Lower lobe of right lung (tissue), 2 donors: ENCODE measurements around the gene TSPAN5. TPM values are rescaled to one million over a fixed set of nuclear protein-coding genes. Genes with fewer than 3 reads are reported as not detected.

Experiments used
- ATAC-seq, 2 donors: fragments of 200-7000 bp; cut with Tn5 transposase; one replicate each; pipeline ENCODE4 v1.9.1; 2020 to 2022; ENCODE audit warnings: mild to moderate bottlenecking in 2 of 2, moderate library complexity in 2 of 2
- DNase-seq: peaks from one replicate; pipeline ENCODE4 v3.0.0-alpha.2; 2020
- H3K27ac ChIP-seq: fragments of 200-600 bp; one replicate; pipeline ENCODE4 v1.8.0; 2022
- H3K27me3 ChIP-seq: fragments of 200-600 bp; one replicate; pipeline ENCODE4 v1.8.0; 2022; ENCODE audit warnings: low read depth
- H3K36me3 ChIP-seq: fragments of 200-600 bp; one replicate; pipeline ENCODE4 v1.8.0; 2022; ENCODE audit warnings: mild to moderate bottlenecking
- H3K4me1 ChIP-seq: fragments of 200-600 bp; one replicate; pipeline ENCODE4 v1.8.0; 2022
- H3K4me3 ChIP-seq: fragments of 200-600 bp; one replicate; pipeline ENCODE4 v1.8.0; 2022; ENCODE audit warnings: mild to moderate bottlenecking
- H3K9me3 ChIP-seq: fragments of 200-600 bp; one replicate; pipeline ENCODE4 v1.8.0; 2022
- intact Hi-C: fragments of 100-400 bp; cut with DNase I; formaldehyde crosslinking; loops from one replicate; pipeline ENCODE4 v1.11.0; 2022
- total RNA-seq: library from RNA; stranded (reverse); fragmentation: NEBNext Ultra II Directional; extraction: Animal tissue kit (Norgen Biotek cat#: 25700); gene quantifications from one replicate; pipeline ENCODE4 v1.2.1, GENCODE V29; 2021
- TF ChIP-seq, protein P1 (sequence below): fragments of 200-600 bp; IDR thresholded peaks from one replicate; pipeline ENCODE4 v1.8.0; 2022; ENCODE audit warnings: antibody characterized with exemption, mild to moderate bottlenecking
- donor health status: DM: no; HTN: yes; CAD: no; lungs with severe emphysema.

Gene TSPAN5
- total RNA-seq, 1 donor from 2014 or later, result 5.7 TPM

GRCh38 chr4:98634061-98634460 is 24.4 kb downstream of the TSPAN5 start:
- DNase-seq, result no peak
- no peaks in the 10 kb centered on the region for H3K36me3 ChIP-seq
- H3K9me3 ChIP-seq, result no peaks in the 10 kb centered on the region
- no peak for ATAC-seq
- no peaks in the 10 kb centered on the region for H3K4me1 ChIP-seq
- no peaks in the 10 kb centered on the region for H3K27me3 ChIP-seq
- TF ChIP-seq, protein P1, sequence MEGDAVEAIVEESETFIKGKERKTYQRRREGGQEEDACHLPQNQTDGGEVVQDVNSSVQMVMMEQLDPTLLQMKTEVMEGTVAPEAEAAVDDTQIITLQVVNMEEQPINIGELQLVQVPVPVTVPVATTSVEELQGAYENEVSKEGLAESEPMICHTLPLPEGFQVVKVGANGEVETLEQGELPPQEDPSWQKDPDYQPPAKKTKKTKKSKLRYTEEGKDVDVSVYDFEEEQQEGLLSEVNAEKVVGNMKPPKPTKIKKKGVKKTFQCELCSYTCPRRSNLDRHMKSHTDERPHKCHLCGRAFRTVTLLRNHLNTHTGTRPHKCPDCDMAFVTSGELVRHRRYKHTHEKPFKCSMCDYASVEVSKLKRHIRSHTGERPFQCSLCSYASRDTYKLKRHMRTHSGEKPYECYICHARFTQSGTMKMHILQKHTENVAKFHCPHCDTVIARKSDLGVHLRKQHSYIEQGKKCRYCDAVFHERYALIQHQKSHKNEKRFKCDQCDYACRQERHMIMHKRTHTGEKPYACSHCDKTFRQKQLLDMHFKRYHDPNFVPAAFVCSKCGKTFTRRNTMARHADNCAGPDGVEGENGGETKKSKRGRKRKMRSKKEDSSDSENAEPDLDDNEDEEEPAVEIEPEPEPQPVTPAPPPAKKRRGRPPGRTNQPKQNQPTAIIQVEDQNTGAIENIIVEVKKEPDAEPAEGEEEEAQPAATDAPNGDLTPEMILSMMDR, result no peak
- intact Hi-C loops, result no loop called here
- no peak overlapping the region for H3K27ac ChIP-seq
- H3K4me3 ChIP-seq, result no peak overlapping the region

DNA sequence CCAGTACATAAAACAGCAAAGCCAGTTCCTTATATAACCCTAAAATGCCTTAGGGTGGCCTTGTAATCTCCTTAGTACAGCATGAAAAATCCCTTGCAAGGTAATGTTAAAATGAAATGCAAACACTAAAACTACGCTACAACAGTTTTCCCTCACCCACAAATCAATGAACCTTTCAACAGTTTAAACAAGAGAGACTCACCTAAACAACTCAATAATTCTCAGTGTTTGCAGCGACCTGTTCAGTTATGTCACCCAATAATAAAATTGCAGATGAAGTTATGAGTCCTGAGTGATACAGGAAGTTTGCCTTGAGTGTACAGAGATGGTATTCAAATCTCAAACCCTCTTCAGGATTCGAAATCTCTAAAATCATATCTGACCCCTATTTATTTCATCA is 25.3 kb downstream of the TSPAN5 start:
- Histone ChIP-seq H3K36me3 (no peaks in the 10 kb centered on the region), H3K27ac (no peak overlapping the region), H3K27me3 (no peaks in the 10 kb centered on the region), H3K9me3 (no peaks in the 10 kb centered on the region), H3K4me1 (no peaks in the 10 kb centered on the region), H3K4me3 (no peak overlapping the region)
- DNase-seq (no peak), ATAC-seq (no peak)
- intact Hi-C loops, result no loop called here
- TF ChIP-seq, protein P1, result no peak

DNA sequence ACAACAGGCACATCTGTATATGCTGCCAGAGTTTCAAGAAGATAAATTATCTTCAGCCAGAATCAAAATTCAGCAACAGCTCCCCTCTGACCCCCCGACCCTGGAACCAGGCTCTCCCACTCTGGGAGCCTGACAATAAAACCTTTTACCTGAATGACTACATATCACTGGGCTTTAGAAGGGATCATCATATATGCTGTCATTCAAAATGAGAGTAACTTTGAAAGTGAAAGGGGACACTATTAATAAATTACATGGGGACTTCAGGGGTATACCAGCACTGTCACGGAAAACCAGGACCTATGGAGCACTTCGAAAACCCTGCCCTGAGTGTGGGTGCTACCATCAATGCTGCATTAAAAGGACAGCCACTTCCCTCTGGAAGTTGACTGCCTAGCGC is 26.2 kb downstream of the TSPAN5 start:
- DNase-seq (no peak), ATAC-seq (no peak)
- H3K27me3 ChIP-seq, result no peaks in the 10 kb centered on the region
- intact Hi-C loops, result no loop called here
- TF ChIP-seq, protein P1, result no peak
- no peak overlapping the region for H3K27ac ChIP-seq
- no peaks in the 10 kb centered on the region for H3K36me3 ChIP-seq
- H3K4me1 ChIP-seq, result no peaks in the 10 kb centered on the region
- no peak overlapping the region for H3K4me3 ChIP-seq
- no peaks in the 10 kb centered on the region for H3K9me3 ChIP-seq

- ATAC-seq, result no peak
Measured at GRCh38 chr4:98631506-98631905, 26.9 kb downstream of the TSPAN5 start.

GRCh38 chr4:98630737-98631454 is 27.5 kb downstream of the TSPAN5 start:
- Histone ChIP-seq H3K36me3 (no peaks in the 10 kb centered on the region), H3K4me3 (no peak overlapping the region), H3K4me1 (no peaks in the 10 kb centered on the region), H3K9me3 (no peaks in the 10 kb centered on the region), H3K27me3 (no peaks in the 10 kb centered on the region), H3K27ac (no peak overlapping the region)
- intact Hi-C loops, result no loop called here
- TF ChIP-seq, protein P1, result no peak
- no peak for ATAC-seq
- no peak for DNase-seq

More at GRCh38 chr4:98631506-98631905, 26.9 kb downstream of the TSPAN5 start:
- intact Hi-C loops, result no loop called here
- Histone ChIP-seq H3K4me1 (no peaks in the 10 kb centered on the region), H3K36me3 (no peaks in the 10 kb centered on the region), H3K4me3 (no peak overlapping the region), H3K27me3 (no peaks in the 10 kb centered on the region), H3K9me3 (no peaks in the 10 kb centered on the region), H3K27ac (no peak overlapping the region)
- no peak for DNase-seq
- TF ChIP-seq, protein P1, result no peak
